ELF-1 (cell line): ENCODE results near the gene RAD21L1.

Experiments used
- DNase-seq: peaks from one replicate; pipeline ENCODE4 v3.0.0-alpha.2; 2016; ENCODE audit warnings: low read depth, low spot score

The RAD21L1 gene

GRCh38 chr20:1272368-1273100, 46.7 kb downstream of the RAD21L1 start:
- DNase-seq = no peak

- DNase-seq = no peak
These were observed 47.5 kb downstream of the RAD21L1 start for GRCh38 chr20:1273366-1273765.

- DNase-seq = no peak
These were observed 48.9 kb downstream of the RAD21L1 start for GRCh38 chr20:1274485-1275311.

- no peak for DNase-seq
These were observed 50.1 kb downstream of the RAD21L1 start for GRCh38 chr20:1275919-1276318.

GRCh38 chr20:1277529-1278322, 51.9 kb downstream of the RAD21L1 start:
- DNase-seq = no peak

DNA sequence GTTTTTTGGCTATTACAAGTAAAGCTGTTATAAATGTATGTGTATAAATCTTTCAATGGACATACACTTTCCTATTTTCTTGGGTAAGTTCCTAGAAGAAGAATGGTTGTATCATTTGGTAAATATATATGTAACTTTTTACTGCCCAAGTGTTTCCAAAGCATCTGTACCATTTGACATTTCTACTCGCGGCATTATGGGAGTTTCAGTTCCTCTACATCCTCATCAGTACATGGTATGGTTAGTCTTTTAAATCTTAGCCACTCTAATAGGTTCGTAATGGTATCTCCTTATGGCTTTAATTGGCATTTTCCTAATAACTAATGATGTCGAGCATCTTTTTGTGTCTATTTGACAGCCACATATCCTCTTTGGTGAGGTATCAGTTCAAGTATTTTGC, 53.1 kb downstream of the RAD21L1 start:
- DNase-seq = no peak

- no peak for DNase-seq
These were observed 54.6 kb downstream of the RAD21L1 start for GRCh38 chr20:1280195-1281102.

GRCh38 chr20:1281279-1282057, 55.6 kb downstream of the RAD21L1 start:
- no peak for DNase-seq

DNA sequence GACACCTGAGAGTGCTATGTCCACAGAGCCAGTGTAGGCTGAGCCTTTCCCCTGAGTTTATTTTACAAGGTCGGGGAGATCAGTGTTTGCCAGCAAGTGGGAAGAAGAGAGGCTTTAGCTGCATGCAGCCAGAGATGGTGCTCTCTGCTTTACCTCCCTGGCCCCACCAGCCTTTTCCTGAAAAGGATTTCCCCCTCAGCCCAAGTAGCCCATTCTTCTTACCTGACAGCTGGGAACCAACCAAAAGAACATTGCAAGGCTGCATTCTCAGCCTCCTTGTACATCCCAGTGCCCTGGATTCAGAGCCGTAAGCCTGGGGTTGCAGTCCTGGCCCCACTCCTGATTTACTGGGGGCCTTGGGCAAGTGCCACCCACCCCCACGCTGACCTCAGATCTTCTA, 57.1 kb downstream of the RAD21L1 start:
- no peak for DNase-seq

- DNase-seq = no peak
These were observed 58.0 kb downstream of the RAD21L1 start for GRCh38 chr20:1283522-1284510.

- no peak for DNase-seq
These were observed 60.6 kb downstream of the RAD21L1 start for GRCh38 chr20:1286267-1287024.

GRCh38 chr20:1287306-1287705, 61.5 kb downstream of the RAD21L1 start:
- no peak for DNase-seq

GRCh38 chr20:1287787-1288569, 62.1 kb downstream of the RAD21L1 start:
- no peak for DNase-seq

DNA sequence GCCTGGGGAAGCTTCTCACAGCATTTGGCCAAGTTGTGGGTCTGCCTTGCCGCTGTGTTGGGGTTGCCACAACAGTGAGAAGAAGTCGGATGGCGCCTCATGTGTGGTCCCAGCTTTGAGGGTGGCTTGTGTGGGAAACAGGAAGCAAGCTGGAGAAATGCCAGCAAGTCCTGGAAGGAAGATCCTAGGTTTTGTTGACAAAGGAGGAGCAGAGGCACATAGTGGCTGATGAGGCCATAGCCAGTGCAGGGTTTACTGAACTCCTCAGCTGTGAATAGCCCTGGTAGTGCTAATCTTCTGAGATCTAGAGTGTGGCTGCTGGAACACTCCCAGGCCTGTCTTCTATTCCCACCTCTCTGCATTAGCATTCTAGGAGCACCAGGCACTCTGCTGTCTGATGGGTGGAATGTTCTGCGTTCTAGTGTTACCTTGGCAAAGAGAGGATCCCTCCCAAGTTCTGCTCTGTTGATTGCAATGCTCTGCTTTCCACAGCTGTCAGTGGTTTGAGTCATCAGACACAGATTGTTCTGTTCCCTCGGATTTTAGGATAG, 65.4 kb downstream of the RAD21L1 start:
- DNase-seq = no peak

DNA sequence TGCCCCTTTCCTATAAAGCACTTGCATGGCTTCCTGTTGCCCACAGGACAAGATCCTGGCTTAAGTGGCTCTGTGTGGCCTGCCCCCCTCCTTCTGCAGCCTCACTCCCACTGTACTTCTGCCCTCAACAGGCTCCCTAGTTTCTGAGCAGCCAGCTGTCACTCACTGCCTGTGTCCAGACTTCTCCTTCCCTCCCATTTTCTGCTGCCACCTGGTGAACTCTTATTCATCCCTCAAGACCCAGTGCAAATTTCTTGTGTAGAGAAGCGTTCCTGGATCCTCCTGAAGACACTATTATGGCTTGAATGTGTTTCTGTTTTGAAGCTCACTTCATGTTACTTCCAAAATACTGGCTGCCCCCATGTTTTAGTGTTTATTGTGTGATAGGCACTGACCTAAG, 66.8 kb downstream of the RAD21L1 start:
- DNase-seq = no peak

- DNase-seq = no peak
These were observed 68.0 kb downstream of the RAD21L1 start for GRCh38 chr20:1293641-1294379.

- DNase-seq = no peak
These were observed 68.7 kb downstream of the RAD21L1 start for GRCh38 chr20:1294497-1294896.
